Activated CD4-positive, alpha-beta T cell treated with anti-CD3 and anti-CD28 coated beads, Interleukin-2, amount 50 U/mL, for 48 hours (primary cell): ENCODE results near the gene DRD4.

Experiments
- DNase-seq, 2 experiments: peaks; one replicate each; pipeline ENCODE4 v3.0.0-alpha.2; 2020

Gene DRD4

GRCh38 chr11:636511-637332 is at the start of gene DRD4:
Gene DRD4 (plus strand): TSS chr11:637269. CDS start chr11:637305, 36 bp downstream.
- DNase-seq, result no peak

DNA sequence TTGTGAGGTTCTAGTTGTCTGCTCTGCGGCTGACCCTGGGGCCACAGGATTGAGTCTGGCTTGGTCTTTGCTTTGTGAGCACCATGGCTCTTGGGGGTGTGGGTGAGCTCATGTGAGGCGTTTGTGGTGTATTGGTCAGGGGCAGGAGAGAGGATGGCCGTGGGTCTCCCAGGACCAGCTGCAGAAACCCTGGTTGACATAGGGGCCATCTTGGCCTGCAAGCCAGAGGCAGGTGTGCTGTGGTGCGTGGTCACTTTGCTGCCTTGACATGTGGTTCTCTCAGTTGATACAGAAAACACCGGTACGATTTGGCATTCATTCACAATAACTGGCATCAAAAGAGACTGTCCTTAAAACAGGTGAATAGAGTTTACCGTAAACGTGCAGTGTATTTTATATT is 49.5 kb upstream of the DRD4 start:
- DNase-seq, result no peak

DNA sequence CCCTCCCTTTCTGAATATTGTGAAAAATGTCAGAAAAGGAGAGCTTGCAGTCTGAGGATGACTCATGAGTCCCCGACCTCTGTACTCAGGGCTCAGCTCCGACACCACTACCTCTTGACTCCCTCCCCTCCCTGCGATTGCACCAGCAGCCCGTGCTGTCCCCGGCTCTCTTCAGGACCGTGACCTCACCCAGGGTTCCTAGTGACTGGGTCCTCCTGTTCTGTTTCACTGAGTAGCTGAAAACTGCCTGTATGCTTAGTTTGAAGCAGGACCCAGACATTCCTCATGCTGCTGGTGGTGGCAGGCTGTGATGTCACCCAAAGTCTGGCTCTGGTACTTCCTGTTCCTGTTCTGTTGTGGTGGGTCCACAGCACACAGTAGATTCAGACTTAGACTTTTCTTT is 49.1 kb upstream of the DRD4 start:
- DNase-seq, result peak; percentile 60 to 69

DNA sequence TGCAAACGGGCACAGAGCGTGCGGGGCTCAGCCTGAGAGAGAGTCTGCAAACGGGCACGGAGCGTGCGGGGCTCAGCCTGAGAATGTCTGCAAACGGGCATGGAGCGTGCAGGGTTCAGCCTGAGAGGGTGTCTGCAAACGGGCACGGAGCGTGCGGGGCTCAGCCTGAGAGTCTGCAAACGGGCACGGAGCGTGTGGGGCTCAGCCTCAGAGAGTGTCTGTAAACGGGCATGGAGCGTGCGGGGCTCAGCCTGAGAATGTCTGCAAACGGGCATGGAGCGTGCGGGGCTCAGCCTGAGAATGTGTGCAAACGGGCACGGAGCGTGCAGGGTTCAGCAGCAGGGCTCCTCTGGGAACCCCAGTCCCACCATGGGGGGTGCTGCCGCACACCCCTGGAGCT is 47.3 kb upstream of the DRD4 start:
- DNase-seq, result no peak

DNA sequence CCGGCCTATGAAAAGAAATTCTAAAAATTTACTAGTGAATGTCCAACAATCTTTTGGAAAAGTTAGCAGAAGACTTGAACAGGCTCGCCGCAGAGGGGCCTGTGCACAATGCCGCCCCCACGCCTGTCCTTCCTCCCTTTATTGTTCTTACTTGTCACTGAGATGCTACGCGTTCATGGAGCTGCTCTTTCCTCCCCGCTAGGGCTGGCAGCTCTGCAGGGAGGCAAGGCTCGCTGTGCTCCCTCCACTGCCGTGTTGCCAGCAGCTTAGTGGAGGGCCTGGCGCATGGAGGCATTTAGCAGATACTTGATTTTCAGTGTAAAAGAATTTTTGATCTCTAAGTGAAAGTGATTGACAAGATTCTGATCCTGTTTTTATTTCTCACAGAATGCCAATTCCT is 46.1 kb upstream of the DRD4 start:
- no peak for DNase-seq

GRCh38 chr11:592501-592900 is 44.6 kb upstream of the DRD4 start:
- no peak for DNase-seq

DNA sequence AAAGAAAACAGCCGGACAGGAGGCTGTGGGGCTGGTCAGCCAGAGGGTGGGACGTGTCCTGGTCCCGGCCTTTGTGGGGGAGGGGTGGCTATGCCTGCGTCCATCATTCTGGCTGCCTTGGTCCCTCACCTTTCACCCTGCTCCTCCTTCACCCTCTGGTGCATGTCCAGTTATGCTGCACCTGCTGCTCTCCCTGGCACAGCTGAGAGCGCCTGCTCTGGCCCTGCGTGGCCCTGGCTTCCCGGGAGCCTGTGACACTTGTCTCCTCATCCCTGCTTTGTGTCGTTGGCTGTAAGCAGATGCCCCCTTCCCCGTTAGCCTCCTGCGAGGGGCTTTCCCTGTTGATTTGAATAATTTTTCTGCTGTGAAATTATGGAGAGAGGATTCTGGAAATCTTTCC is 44.2 kb upstream of the DRD4 start:
- no peak for DNase-seq

- DNase-seq, result no peak
Measured at GRCh38 chr11:593347-593746, 43.7 kb upstream of the DRD4 start.

DNA sequence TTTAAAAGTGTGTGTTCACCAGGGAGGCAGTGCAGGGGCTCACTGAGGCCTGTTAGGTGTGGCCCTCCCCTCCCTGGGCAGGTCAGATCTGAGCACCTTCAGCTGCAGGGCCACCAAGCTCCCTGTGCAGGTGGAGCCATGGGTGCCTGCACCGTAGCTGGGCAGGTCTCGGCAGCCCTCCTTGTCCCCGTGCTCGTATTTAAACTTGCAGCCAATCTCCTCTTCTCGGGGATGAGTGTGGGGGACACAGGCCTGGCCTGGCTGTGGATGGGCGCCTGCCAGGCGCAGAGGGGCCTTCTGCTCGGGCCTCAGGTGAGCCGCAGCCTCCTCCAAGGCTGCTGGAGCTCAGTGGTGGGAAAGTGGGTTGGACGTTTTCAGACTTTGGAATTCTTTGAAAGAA is 41.7 kb upstream of the DRD4 start:
- no peak for DNase-seq

DNA sequence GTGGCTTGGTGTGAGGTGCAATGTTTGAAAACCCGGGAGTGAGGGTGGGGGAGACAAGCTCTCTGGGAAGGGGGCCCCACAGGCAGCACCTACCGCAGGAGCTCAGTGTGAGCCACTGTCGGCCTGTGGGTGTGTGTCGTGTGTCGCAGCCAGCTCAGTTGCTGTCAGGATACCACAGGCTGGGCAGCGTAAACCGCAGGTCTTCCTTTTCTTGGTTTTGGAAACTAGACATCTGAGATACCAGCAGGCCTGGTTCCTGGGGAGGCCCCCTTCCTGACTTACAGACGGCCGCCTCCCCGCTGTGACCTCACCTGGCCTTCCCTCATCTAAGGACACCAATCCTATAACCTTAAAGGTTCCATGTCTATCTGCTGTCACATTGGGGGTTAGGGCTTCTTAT is 40.7 kb upstream of the DRD4 start:
- DNase-seq, result no peak

DNA sequence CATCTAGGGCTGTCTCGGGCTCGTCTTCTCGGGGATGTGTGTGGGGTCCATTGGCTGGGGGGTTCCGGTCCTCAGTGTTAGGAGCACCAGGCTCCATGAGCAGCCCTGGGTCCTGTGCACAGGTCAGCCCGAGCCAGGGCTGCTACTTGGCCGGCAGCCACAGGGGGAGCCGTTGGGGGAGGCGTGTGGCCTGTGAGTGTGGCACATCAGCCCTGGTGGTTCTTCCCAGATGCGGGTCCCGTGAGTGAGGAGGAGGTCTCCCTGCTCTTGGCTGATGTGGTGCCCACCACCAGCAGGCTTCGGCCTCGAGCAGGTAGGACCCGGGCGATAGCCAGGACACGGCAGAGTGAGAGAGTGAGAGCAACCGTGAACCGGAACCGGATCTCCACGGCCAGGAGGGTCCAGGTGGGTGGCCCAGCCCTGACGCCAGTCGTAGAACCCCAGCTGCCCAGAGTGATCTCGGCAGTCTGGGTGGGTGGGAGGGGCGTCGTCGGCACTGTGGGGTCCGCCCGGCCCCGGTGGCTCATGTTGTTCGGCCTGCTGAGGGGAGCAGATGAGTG is 39.8 kb upstream of the DRD4 start:
- no peak for DNase-seq

DNA sequence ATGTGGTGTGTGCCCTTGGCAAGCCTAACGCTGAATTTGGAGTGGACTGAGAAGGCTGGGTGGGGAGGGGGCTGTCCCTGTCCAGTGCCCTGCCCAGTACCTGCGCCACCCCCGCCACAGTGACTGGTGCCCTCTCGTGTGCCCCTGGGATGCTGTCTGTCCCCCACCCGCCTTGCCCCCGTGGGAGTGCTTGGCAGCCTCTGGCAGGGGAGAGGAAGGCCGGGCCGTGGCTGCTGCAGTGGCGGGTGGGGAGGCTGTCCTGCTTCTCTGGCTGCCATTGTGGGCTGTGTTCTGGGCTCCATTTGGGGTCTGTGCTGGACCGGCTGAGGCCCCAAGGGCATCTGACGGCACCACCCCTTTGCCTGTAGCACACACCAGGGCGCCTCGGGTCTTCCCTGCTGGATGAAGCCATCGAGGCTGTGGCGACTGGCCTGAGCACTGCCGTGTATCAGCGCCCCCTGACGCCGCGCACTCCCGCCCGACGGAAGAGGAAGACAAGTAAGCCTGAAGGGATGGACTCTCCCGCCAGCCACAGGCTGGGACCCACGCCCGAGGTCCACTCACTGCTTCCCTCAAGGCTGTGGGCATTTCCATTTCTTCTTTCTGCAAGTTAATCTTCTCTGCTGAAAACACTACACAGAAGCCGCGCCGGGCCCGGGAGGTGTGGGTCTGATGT is 38.9 kb upstream of the DRD4 start:
- no peak for DNase-seq

DNA sequence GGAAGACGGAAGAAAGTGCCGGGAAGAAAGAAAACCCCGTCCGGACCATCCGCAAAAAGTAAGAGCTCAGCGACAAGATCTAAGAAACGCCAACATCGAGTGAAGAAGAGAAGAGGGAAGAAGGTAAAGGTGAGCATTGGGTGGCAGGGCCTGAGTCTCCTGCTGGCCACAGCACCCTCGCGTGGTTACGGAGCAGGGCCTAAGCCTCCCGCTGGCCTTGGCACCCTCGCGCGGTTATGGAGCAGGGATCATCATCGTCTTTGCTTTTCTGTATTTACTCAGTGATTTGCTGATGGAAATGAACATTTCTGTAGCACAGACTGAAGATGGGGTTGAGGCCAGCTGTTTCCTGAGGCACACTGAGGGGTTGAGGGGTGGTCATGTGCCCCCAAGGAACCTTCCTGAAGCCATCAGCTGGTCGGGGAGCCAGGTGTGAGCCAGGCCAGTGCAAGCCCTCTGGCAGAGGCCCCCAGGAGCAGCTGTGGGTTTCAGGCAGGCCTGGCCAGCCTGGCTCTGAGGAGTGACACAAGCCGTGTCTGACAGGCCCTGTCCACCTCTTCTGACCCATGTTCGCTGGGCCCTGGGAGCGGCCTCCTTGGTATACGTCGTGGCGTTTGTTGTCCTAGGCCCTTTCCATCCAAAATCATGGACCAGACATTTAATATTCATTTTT is 35.4 kb upstream of the DRD4 start:
- no peak for DNase-seq

- no peak for DNase-seq
Measured at GRCh38 chr11:603154-603553, 33.9 kb upstream of the DRD4 start.

DNA sequence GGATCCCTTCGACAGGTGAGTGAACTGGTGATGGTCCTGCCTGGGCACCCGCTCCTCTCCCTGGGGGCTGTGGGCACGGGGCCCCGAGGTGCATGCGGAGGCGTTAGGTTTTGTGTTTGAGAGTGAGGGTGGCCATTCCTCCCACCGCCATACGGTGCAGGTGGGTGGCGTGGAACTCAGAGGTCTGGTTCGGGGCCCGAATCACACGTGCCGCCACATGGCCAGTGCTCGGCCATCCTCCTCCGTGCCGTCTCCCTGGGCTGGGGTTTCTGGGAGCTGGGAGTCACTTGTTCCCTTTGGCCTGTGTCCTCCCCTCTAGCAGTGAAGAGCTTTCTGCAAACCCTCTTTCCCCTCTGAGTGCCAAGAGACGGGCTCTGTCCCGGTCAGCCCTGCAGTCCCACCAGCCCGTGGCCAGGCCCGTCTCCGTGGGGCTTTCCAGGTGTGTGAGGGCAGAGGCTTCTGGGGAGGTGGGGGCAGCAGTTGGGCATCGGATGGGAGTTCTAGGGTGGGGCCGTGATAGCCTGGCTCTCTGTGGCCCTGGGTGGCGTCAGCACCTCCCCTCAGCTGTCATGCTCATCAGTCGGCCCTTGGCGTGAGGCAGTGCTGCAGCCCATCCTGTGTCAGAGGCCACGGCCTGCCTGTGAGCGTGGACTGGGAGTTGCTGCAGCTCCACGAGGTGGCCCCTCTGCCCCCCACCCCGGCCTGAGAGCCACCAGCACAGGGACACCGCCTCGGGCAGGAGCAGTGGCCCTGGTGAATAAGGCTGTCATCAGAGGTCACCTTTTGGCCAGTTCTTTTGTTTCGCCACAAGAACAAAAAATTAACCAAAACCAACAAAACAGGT is 31.6 kb upstream of the DRD4 start:
- no peak for DNase-seq

GRCh38 chr11:606245-606644 is 30.8 kb upstream of the DRD4 start:
- no peak for DNase-seq

DNA sequence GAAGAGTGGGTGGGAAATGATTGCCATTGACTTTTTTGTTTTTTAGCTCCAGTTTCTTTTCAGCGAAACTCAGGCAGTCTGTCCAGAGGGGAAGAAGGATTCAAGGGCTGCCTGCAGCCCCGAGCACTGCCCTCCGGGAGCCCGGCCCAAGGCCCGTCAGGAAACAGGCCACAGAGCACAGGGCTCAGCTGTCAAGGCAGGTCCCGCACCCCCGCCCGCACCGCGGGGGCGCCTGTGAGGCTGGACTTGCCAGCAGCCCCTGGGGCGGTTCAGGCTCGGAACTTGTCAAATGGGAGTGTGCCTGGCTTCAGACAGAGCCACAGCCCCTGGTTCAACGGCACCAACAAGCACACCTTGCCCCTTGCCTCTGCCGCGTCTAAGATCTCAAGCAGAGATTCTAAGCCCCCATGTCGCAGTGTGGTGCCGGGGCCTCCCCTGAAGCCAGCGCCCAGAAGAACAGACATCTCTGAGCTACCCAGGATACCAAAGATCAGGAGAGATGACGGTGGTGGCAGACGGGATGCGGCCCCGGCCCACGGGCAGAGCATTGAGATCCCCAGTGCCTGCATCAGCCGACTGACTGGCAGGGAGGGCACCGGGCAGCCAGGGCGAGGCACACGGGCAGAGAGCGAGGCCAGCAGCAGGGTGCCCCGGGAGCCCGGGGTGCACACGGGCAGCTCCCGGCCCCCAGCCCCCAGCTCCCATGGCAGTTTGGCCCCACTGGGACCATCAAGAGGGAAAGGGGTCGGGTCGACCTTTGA is 29.9 kb upstream of the DRD4 start:
- DNase-seq, result no peak

DNA sequence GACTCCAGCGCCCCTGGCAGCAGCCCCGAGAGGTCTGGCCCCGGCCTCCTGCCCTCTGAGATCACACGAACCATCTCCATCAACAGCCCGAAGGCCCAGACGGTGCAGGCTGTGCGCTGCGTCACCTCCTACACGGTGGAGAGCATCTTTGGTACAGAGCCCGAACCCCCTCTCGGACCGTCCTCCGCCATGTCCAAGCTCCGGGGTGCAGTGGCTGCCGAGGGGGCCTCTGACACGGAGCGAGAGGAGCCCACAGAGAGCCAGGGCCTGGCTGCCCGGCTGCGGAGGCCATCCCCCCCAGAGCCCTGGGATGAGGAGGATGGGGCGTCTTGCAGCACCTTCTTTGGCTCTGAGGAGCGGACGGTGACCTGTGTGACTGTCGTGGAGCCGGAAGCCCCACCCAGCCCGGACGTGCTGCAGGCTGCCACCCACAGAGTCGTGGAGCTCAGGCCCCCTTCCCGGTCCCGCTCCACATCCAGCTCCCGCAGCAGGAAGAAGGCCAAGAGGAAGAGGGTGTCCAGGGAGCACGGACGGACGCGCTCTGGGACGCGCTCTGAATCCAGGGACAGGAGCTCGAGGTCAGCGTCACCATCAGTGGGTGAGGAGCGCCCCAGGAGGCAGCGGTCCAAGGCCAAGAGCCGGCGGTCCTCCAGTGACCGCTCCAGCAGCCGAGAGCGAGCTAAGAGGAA is 29.0 kb upstream of the DRD4 start:
- no peak for DNase-seq

- DNase-seq, result no peak
Measured at GRCh38 chr11:608791-609251, 28.2 kb upstream of the DRD4 start.

DNA sequence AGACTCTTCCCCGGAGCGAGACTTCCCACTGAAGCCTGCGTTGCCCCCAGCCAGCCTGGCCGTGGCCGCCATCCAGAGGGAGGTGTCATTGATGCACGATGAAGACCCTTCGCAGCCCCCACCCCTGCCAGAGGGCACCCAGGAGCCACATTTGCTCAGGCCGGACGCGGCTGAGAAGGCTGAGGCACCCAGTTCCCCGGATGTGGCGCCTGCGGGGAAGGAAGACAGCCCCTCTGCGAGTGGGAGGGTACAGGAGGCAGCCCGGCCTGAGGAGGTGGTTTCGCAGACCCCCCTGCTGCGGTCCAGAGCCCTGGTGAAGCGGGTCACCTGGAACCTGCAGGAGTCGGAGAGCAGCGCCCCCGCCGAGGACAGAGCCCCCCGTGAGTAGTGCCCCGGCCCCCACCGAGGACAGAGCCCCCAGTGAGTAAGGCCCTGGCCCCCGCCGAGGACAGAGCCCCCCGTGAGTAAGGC is 27.7 kb upstream of the DRD4 start:
- DNase-seq, result no peak
